ENCODE data around the gene LTBR. TPM values are rescaled to one million over a fixed set of nuclear protein-coding genes. Genes with fewer than 3 reads are reported as not detected.

Gene LTBR
- total RNA-seq, 2 experiments from 2014 or later, result 0.38 to 0.67 TPM

DNA sequence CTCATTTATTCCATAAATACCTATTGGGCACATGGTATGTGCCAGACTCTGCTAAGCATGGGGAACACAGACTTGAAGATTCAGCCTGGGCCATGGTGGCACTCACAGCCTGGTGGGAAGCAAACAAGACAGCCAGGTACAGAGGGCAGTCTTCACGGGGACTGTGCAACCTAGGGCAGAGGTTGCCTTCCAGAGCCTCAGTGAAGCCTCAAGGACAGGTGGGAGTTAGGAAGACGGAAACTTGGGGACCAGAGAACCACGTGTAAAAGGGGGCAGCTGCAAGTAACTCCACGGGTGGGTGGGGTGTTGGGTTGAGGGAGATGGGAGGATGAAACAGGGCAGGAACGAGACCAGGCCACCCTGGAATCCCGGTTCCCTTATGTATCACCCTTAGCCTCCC, 980 bp upstream of the LTBR start:
- ATAC-seq (ENCODE audit: poor library complexity), result no peak
- Histone ChIP-seq H3K4me1 (ENCODE audit: insufficient read depth, low read length) (peaks cover 16% of the 10 kb centered on the region), H3K9me3 (ENCODE audit: control insufficient read depth in 1 of 2, insufficient read depth in 1 of 2, low read length in 2 of 2) (peaks cover 0 to 6% of the 10 kb centered on the region in 2 experiments), H3K36me3 (ENCODE audit: insufficient read depth, low read length) (no peaks in the 10 kb centered on the region), H3K27ac (ENCODE audit: low read depth in 1 of 2, low read length in 2 of 2) (no peak overlapping the region), H3K27me3 (ENCODE audit: control insufficient read depth in 1 of 2, insufficient read depth in 2 of 2, low read length in 2 of 2) (peaks cover 12 to 15% of the 10 kb centered on the region in 2 experiments), H3K4me3 (ENCODE audit: low read length) (no peak overlapping the region)
- POLR2A ChIA-PET, result interaction anchor here (1.0 to 1.2 kb wide), 2 partner anchors 21 to 22 kb away, joined by 3 to 4 read pairs; no protein-coding TSS in a partner anchor
- H3K36me3 Mint-ChIP-seq (ENCODE audit: low read depth), result no peaks in the 10 kb centered on the region
- TF ChIP-seq, protein P1, sequence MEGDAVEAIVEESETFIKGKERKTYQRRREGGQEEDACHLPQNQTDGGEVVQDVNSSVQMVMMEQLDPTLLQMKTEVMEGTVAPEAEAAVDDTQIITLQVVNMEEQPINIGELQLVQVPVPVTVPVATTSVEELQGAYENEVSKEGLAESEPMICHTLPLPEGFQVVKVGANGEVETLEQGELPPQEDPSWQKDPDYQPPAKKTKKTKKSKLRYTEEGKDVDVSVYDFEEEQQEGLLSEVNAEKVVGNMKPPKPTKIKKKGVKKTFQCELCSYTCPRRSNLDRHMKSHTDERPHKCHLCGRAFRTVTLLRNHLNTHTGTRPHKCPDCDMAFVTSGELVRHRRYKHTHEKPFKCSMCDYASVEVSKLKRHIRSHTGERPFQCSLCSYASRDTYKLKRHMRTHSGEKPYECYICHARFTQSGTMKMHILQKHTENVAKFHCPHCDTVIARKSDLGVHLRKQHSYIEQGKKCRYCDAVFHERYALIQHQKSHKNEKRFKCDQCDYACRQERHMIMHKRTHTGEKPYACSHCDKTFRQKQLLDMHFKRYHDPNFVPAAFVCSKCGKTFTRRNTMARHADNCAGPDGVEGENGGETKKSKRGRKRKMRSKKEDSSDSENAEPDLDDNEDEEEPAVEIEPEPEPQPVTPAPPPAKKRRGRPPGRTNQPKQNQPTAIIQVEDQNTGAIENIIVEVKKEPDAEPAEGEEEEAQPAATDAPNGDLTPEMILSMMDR (IDR thresholded peaks at IDR 0.05), result no peak
- peaks cover 32% of the 10 kb centered on the region for H3K27me3 Mint-ChIP-seq
- no peaks in the 10 kb centered on the region for H3K9me3 Mint-ChIP-seq
- CTCF ChIA-PET, result interaction anchor here (1.2 kb wide), 1 partner anchor 47 kb away, joined by 3 read pairs; no protein-coding TSS in a partner anchor
- no peak overlapping the region for H3K4me3 Mint-ChIP-seq
- peaks cover 4% of the 10 kb centered on the region for H3K4me1 Mint-ChIP-seq (ENCODE audit: low read depth)
- H3K27ac Mint-ChIP-seq, result no peak overlapping the region
- intact Hi-C loops (cut with DNase I, micrococcal nuclease), result no loop called here
- no peak for DNase-seq

DNA sequence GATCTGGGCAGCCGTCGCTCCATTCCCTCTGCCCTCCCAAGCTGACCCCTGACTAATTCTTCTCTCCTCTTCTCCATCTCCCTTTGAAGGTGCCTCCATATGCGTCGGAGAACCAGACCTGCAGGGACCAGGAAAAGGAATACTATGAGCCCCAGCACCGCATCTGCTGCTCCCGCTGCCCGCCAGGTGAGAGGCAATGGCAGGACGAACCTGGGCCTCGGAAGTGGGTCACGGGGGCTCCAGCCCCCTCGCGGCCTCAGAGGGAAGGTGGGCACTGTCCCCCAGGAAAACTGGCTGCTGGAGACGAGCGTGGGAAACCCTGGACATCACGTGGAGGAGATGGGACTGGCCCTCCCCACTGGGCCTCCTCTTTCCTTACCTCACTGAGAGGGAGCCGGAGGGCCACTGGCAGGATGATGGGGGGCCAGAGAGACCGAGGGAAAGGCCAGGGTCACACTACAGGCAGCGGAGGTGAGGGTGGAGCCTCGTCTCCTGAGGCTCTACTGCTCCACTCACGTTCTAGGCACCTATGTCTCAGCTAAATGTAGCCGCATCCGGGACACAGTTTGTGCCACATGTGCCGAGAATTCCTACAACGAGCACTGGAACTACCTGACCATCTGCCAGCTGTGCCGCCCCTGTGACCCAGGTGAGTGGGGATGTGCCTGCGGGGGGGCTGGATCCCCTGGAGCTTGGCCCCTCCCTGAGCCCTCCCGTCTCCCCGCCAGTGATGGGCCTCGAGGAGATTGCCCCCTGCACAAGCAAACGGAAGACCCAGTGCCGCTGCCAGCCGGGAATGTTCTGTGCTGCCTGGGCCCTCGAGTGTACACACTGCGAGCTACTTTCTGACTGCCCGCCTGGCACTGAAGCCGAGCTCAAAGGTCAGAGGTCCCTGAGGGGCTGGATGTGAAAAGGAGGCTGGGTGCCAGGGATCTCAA, 806 bp downstream of the LTBR start:
- intact Hi-C loops (cut with DNase I, micrococcal nuclease), result no loop called here
- ChIA-PET POLR2A (no interaction called here), CTCF (interaction anchor here (1.2 kb wide), 1 partner anchor 49 kb away, joined by 3 read pairs; no protein-coding TSS in a partner anchor)
- ATAC-seq (ENCODE audit: poor library complexity) (no peak), DNase-seq (no peak)
- Mint-ChIP-seq H3K27me3 (peaks cover 32% of the 10 kb centered on the region), H3K4me3 (no peak overlapping the region), H3K9me3 (no peaks in the 10 kb centered on the region), H3K4me1 (ENCODE audit: low read depth) (peaks cover 4% of the 10 kb centered on the region), H3K27ac (no peak overlapping the region), H3K36me3 (ENCODE audit: low read depth) (no peaks in the 10 kb centered on the region)
- TF ChIP-seq, protein P1 (IDR thresholded peaks at IDR 0.05), result no peak
- peaks cover 14% of the 10 kb centered on the region for H3K4me1 ChIP-seq (ENCODE audit: insufficient read depth, low read length)
- peak overlapping the region; percentile 35 for H3K4me3 ChIP-seq (ENCODE audit: low read length)
- no peak overlapping the region for H3K27ac ChIP-seq (ENCODE audit: low read depth in 1 of 2, low read length in 2 of 2)
- no peaks in the 10 kb centered on the region for H3K36me3 ChIP-seq (ENCODE audit: insufficient read depth, low read length)
- H3K9me3 ChIP-seq (ENCODE audit: control insufficient read depth in 1 of 2, insufficient read depth in 1 of 2, low read length in 2 of 2), result peaks cover 0 to 6% of the 10 kb centered on the region in 2 experiments
- peaks cover 12 to 15% of the 10 kb centered on the region in 2 experiments for H3K27me3 ChIP-seq (ENCODE audit: control insufficient read depth in 1 of 2, insufficient read depth in 2 of 2, low read length in 2 of 2)

DNA sequence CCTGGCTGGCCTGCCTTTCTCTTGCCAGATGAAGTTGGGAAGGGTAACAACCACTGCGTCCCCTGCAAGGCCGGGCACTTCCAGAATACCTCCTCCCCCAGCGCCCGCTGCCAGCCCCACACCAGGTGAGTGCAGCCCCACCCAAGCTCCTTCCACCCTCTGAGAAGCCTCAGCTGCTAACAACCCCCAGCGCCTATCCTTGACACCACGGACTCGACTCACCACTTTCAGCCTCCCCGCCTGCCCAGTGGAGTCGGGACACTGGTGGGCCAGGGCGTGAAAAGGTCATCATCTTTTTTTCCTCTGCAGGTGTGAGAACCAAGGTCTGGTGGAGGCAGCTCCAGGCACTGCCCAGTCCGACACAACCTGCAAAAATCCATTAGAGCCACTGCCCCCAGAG, 2.1 kb downstream of the LTBR start:
- Histone ChIP-seq H3K27ac (ENCODE audit: low read depth in 1 of 2, low read length in 2 of 2) (no peak overlapping the region), H3K4me3 (ENCODE audit: low read length) (no peak overlapping the region), H3K9me3 (ENCODE audit: control insufficient read depth in 1 of 2, insufficient read depth in 1 of 2, low read length in 2 of 2) (peaks cover 0 to 6% of the 10 kb centered on the region in 2 experiments), H3K36me3 (ENCODE audit: insufficient read depth, low read length) (no peaks in the 10 kb centered on the region), H3K4me1 (ENCODE audit: insufficient read depth, low read length) (peaks cover 14% of the 10 kb centered on the region), H3K27me3 (ENCODE audit: control insufficient read depth in 1 of 2, insufficient read depth in 2 of 2, low read length in 2 of 2) (peaks cover 12 to 15% of the 10 kb centered on the region in 2 experiments)
- no peak for DNase-seq
- Mint-ChIP-seq H3K4me1 (ENCODE audit: low read depth) (peaks cover 4% of the 10 kb centered on the region), H3K4me3 (no peak overlapping the region), H3K27me3 (peaks cover 28% of the 10 kb centered on the region), H3K36me3 (ENCODE audit: low read depth) (no peaks in the 10 kb centered on the region), H3K9me3 (no peaks in the 10 kb centered on the region), H3K27ac (no peak overlapping the region)
- ChIA-PET CTCF (no interaction called here), POLR2A (no interaction called here)
- intact Hi-C loops (cut with DNase I, micrococcal nuclease), result no loop called here
- TF ChIP-seq, protein P1 (IDR thresholded peaks at IDR 0.05), result no peak
- no peak for ATAC-seq (ENCODE audit: poor library complexity)

All from CD4-positive, alpha-beta T cell (primary cell).